OCI-LY3 (cell line): ENCODE data around the gene DEGS2.
A peak's percentile ranks its signal among the peaks of the same experiment; 100 is the strongest.

Source experiments
- H2AFZ ChIP-seq: fragments of 200-600, 300-600 bp; shearing (Covaris generic); 2 replicates; pipeline ENCODE4 v1.6.0; 2014; ENCODE audit warnings: antibody characterized with exemption, low read depth, low read length
- H3K27ac ChIP-seq: fragments of 200-600, 300-600 bp; sonication (generic); 2 replicates; pipeline ENCODE4 v1.5.1; 2014; ENCODE audit warnings: mild to moderate bottlenecking, low read length, moderate library complexity, mixed read lengths
- H3K27me3 ChIP-seq: fragments of 200-600, 300-600 bp; sonication (generic); 2 replicates; pipeline ENCODE4 v1.6.1; 2014; ENCODE audit warnings: low read depth, low read length, mixed read lengths
- H3K36me3 ChIP-seq: fragments of 200-600, 300-600 bp; sonication (generic); replicated peaks from 2 replicates; pipeline ENCODE3; 2014; ENCODE audit warnings: low read depth, low read length, mixed read lengths
- H3K4me1 ChIP-seq: fragments of 300-600, 200-600 bp; sonication (generic); 2 replicates; pipeline ENCODE4 v1.6.1; 2014; ENCODE audit warnings: low read length, mixed read lengths
- H3K4me2 ChIP-seq: fragments of 200-600, 300-600 bp; sonication (generic); 2 replicates; pipeline ENCODE4 v1.6.1; 2014; ENCODE audit warnings: low read length, mixed read lengths
- H3K4me3 ChIP-seq: fragments of 300-600, 200-600 bp; sonication (generic); 2 replicates; pipeline ENCODE4 v1.5.1; 2014; ENCODE audit warnings: antibody characterized with exemption, mild to moderate bottlenecking, low read length, moderate library complexity
- H3K79me2 ChIP-seq: fragments of 300-600, 200-600 bp; shearing (Covaris generic); 2 replicates; pipeline ENCODE4 v1.6.1; 2014; ENCODE audit warnings: mild to moderate bottlenecking, low read length, mixed read lengths
- H3K9ac ChIP-seq: fragments of 300-600, 200-600 bp; shearing (Covaris generic); 2 replicates; pipeline ENCODE4 v1.6.0; 2014; ENCODE audit warnings: mild to moderate bottlenecking, low read length, moderate library complexity
- H3K9me3 ChIP-seq: fragments of 200-600, 300-600 bp; shearing (Covaris generic); 2 replicates; pipeline ENCODE4 v1.6.1; 2014; ENCODE audit warnings: low read length, mixed read lengths; ENCODE audit not compliant: insufficient read depth
- H4K20me1 ChIP-seq: fragments of 200-600, 300-600 bp; sonication (generic); 2 replicates; pipeline ENCODE4 v1.6.1; 2016; ENCODE audit warnings: low read length, mixed read lengths; ENCODE audit not compliant: insufficient read depth
- EZH2phosphoT487 ChIP-seq: fragments of 200-600 bp; shearing (Covaris generic); IDR thresholded peaks from 2 replicates; pipeline ENCODE4 v1.6.1; 2018; ENCODE audit warnings: antibody characterized with exemption, mixed run types, low read depth
- TF ChIP-seq, protein P1 (sequence below): fragments of 200-600, 300-600 bp; sonication (generic); IDR thresholded peaks from 2 replicates; pipeline ENCODE4 v1.5.1; 2014; ENCODE audit warnings: antibody characterized with exemption, low read length, low read depth

DEGS2 gene

GRCh38 chr14:100140452-100141078, 18.9 kb downstream of the DEGS2 start:
- Histone ChIP-seq H3K27ac (no peak overlapping the region), H2AFZ (no peak overlapping the region), H3K4me2 (peak overlapping the region; percentile 25; the same call in 1 of the 2 replicates), H3K4me1 (peaks cover 26% of the 10 kb centered on the region), H3K4me3 (no peak overlapping the region), H3K27me3 (no peaks in the 10 kb centered on the region), H3K79me2 (no peaks in the 10 kb centered on the region), H4K20me1 (no peaks in the 10 kb centered on the region), H3K36me3 (no peaks in the 10 kb centered on the region), H3K9me3 (no peaks in the 10 kb centered on the region), H3K9ac (no peak overlapping the region)
- TF ChIP-seq, protein P1, sequence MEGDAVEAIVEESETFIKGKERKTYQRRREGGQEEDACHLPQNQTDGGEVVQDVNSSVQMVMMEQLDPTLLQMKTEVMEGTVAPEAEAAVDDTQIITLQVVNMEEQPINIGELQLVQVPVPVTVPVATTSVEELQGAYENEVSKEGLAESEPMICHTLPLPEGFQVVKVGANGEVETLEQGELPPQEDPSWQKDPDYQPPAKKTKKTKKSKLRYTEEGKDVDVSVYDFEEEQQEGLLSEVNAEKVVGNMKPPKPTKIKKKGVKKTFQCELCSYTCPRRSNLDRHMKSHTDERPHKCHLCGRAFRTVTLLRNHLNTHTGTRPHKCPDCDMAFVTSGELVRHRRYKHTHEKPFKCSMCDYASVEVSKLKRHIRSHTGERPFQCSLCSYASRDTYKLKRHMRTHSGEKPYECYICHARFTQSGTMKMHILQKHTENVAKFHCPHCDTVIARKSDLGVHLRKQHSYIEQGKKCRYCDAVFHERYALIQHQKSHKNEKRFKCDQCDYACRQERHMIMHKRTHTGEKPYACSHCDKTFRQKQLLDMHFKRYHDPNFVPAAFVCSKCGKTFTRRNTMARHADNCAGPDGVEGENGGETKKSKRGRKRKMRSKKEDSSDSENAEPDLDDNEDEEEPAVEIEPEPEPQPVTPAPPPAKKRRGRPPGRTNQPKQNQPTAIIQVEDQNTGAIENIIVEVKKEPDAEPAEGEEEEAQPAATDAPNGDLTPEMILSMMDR: peak; percentile 46
- no peak for TF ChIP-seq EZH2phosphoT487

DNA sequence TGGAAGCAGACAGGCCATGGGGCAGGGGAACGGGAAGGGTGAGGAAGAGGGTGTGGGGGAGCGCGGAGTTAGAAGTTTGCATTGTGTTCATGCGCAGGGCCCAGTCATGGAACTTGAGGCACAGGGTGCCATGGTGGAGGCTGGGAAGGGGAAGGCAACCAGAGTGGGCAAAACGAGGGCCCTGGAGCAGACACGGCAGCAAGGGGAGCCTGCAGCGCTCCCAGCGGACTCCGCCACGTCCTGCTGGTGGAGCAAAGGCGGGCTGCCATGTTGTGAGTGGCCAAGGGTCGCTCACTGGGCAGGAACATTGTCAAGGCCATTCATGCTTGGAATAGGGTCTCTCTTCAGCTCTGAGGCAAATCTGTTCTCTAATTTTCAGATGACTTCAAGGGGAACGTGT, 20.5 kb downstream of the DEGS2 start:
- H3K27ac ChIP-seq: no peak overlapping the region
- H3K9ac ChIP-seq: no peak overlapping the region
- H3K36me3 ChIP-seq: no peaks in the 10 kb centered on the region
- no peaks in the 10 kb centered on the region for H3K27me3 ChIP-seq
- peaks cover 43% of the 10 kb centered on the region for H3K4me1 ChIP-seq
- H4K20me1 ChIP-seq: no peaks in the 10 kb centered on the region
- H3K79me2 ChIP-seq: no peaks in the 10 kb centered on the region
- H3K9me3 ChIP-seq: no peaks in the 10 kb centered on the region
- H3K4me3 ChIP-seq: no peak overlapping the region
- TF ChIP-seq, protein P1: no peak
- TF ChIP-seq EZH2phosphoT487: no peak
- no peak overlapping the region for H2AFZ ChIP-seq
- no peak overlapping the region for H3K4me2 ChIP-seq

DNA sequence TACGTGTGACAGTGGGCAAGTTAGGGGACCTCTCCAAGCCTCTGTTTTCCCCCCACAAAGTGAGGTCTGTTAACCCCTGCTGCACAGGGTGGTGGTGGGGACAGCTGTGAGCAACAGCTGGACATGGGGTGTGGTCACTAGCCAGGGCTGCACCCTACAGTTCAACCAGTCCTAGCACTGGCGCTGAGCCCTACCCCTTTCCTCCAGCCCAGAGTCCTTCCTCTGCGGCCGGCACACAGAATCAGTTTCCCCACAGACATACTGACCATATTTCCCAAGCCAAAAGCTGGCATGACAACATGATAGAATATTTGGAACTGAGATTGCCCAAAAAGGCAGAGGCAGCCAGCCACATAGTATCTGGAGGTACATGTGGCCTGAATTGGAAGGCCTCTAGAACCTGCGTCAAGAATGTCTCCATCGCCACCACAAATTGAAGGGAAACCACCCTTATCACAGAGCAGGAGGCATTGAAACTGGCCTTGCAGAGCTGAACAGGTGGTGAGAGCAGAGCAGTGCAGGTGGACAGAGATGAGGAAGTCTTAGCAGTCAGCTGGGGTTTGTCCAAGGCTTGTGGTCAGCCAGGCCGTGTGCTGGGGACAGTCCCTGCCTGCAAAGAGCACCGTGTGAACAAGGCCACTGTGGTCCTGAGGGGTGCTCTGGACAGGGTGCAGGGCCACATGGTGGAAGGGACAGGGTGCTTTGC, 21.2 kb downstream of the DEGS2 start:
- H3K4me2 ChIP-seq: peak overlapping the region; percentile 48; the same call in 1 of the 2 replicates
- no peak overlapping the region for H3K4me3 ChIP-seq
- H3K27me3 ChIP-seq: no peaks in the 10 kb centered on the region
- TF ChIP-seq, protein P1: no peak
- no peak for TF ChIP-seq EZH2phosphoT487
- no peaks in the 10 kb centered on the region for H3K79me2 ChIP-seq
- no peaks in the 10 kb centered on the region for H4K20me1 ChIP-seq
- H3K9ac ChIP-seq: no peak overlapping the region
- peaks cover 50% of the 10 kb centered on the region for H3K4me1 ChIP-seq
- H3K9me3 ChIP-seq: no peaks in the 10 kb centered on the region
- no peaks in the 10 kb centered on the region for H3K36me3 ChIP-seq
- no peak overlapping the region for H3K27ac ChIP-seq
- H2AFZ ChIP-seq: no peak overlapping the region

DNA sequence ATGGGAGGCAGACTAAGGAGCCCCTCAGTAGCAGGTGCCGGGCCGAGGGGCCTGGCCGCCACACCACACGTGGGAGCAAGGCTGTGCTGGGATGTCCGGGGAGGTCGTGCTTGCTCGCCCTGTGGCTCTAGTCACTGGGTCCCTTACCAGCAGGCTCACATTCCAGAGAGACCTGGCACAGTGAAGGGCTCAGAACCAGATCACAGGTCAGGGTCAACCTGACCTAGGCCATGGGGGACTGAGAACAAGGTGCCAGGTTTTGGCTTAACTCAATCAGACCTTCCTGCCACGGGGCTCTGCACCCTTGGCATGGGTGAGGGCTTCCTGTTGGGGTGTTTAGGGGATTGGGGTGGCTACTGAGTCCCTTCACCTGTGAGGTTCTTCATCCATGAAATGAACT, 22.3 kb downstream of the DEGS2 start:
- no peak overlapping the region for H3K27ac ChIP-seq
- no peaks in the 10 kb centered on the region for H4K20me1 ChIP-seq
- no peak overlapping the region for H2AFZ ChIP-seq
- H3K79me2 ChIP-seq: no peaks in the 10 kb centered on the region
- no peaks in the 10 kb centered on the region for H3K27me3 ChIP-seq
- H3K4me1 ChIP-seq: peaks cover 56% of the 10 kb centered on the region
- no peak for TF ChIP-seq EZH2phosphoT487
- TF ChIP-seq, protein P1: no peak
- H3K4me2 ChIP-seq: no peak overlapping the region
- H3K4me3 ChIP-seq: no peak overlapping the region
- no peaks in the 10 kb centered on the region for H3K36me3 ChIP-seq
- no peaks in the 10 kb centered on the region for H3K9me3 ChIP-seq
- no peak overlapping the region for H3K9ac ChIP-seq
